Right lobe of liver (tissue), 4 donors: Measurements from ENCODE around the gene NMNAT2.

ENCODE experiments used
- POLR2A ChIP-seq: fragments of 450-650 bp; IDR thresholded peaks from one replicate; pipeline ENCODE4 v1.6.1; 2017; ENCODE audit warnings: antibody characterized with exemption, mild to moderate bottlenecking
- TF ChIP-seq, protein P1 (sequence below), 4 donors: fragments of 200-600 bp in 3 of 4; fragments of 450-650 bp in 1 of 4; IDR thresholded peaks; one replicate each; pipeline versions ENCODE4 v1.5.1 to v1.8.0; 2016 to 2022; ENCODE audit warnings: antibody characterized with exemption in 4 of 4, mild to moderate bottlenecking in 2 of 4
- donor health status: DM: no; HTN: no; CAD: no.
- donor health status: DM: no; HTN: no; CAD: no.
- donor health status: DM: no; HTN: yes; CAD: no.

- TF ChIP-seq POLR2A: no peak
- TF ChIP-seq, protein P1, sequence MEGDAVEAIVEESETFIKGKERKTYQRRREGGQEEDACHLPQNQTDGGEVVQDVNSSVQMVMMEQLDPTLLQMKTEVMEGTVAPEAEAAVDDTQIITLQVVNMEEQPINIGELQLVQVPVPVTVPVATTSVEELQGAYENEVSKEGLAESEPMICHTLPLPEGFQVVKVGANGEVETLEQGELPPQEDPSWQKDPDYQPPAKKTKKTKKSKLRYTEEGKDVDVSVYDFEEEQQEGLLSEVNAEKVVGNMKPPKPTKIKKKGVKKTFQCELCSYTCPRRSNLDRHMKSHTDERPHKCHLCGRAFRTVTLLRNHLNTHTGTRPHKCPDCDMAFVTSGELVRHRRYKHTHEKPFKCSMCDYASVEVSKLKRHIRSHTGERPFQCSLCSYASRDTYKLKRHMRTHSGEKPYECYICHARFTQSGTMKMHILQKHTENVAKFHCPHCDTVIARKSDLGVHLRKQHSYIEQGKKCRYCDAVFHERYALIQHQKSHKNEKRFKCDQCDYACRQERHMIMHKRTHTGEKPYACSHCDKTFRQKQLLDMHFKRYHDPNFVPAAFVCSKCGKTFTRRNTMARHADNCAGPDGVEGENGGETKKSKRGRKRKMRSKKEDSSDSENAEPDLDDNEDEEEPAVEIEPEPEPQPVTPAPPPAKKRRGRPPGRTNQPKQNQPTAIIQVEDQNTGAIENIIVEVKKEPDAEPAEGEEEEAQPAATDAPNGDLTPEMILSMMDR (IDR thresholded peaks at IDR 0.05): no peak
These were observed 5.4 kb upstream of the NMNAT2 start for GRCh38 chr1:183423541-183423940.
